Ishikawa (cell line): ENCODE results near the gene NEUROG1.

ENCODE experiments used
- CEBPB ChIP-seq: IDR thresholded peaks from 2 replicates; pipeline ENCODE4 v1.6.1; 2012
- CREB1 ChIP-seq: IDR thresholded peaks from 2 replicates; pipeline ENCODE4 v1.6.1; 2012; ENCODE audit warnings: low read depth
- EGR1 ChIP-seq: IDR thresholded peaks from 2 replicates; pipeline ENCODE4 v1.6.1; 2012
- EP300 ChIP-seq: IDR thresholded peaks from 2 replicates; pipeline ENCODE4 v1.6.1; 2012; ENCODE audit warnings: borderline replicate concordance
- FOXM1 ChIP-seq: IDR thresholded peaks from 2 replicates; pipeline ENCODE4 v1.6.1; 2012; ENCODE audit warnings: low read depth, borderline replicate concordance
- NFIC ChIP-seq: IDR thresholded peaks from 2 replicates; pipeline ENCODE4 v1.6.1; 2012
- RAD21 ChIP-seq: IDR thresholded peaks from 2 replicates; pipeline ENCODE4 v1.6.1; 2012; ENCODE audit warnings: low read depth
- TAF1 ChIP-seq: IDR thresholded peaks from 2 replicates; pipeline ENCODE4 v1.6.1; 2012; ENCODE audit warnings: low read depth, mild to moderate bottlenecking
- YY1 ChIP-seq: IDR thresholded peaks from 2 replicates; pipeline ENCODE4 v1.6.1; 2012; ENCODE audit warnings: low read depth
- TF ChIP-seq, protein P1 (sequence below): IDR thresholded peaks from 2 replicates; pipeline ENCODE4 v1.6.1; 2012

- TF ChIP-seq EP300: no peak
- TF ChIP-seq, protein P1, sequence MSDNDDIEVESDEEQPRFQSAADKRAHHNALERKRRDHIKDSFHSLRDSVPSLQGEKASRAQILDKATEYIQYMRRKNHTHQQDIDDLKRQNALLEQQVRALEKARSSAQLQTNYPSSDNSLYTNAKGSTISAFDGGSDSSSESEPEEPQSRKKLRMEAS: no peak
- no peak for TF ChIP-seq YY1
- TF ChIP-seq CREB1: no peak
- TF ChIP-seq NFIC: no peak
- no peak for TF ChIP-seq RAD21
- no peak for TF ChIP-seq FOXM1
- TF ChIP-seq CEBPB: no peak
- TF ChIP-seq TAF1: no peak
- no peak for TF ChIP-seq EGR1
These were observed 9.3 kb upstream of the NEUROG1 start for GRCh38 chr5:135545099-135545498.
